ENCODE measurements around the gene DDX5.
"Not testable (repeated sequence)": the region's sequence is repeated elsewhere in the genome, so short reads cannot be mapped to it uniquely, and the experiment has no call there.

The DDX5 gene

GRCh38 chr17:64492481-64493109 lies 13.5 kb downstream of the DDX5 start:
- DNase-seq (ENCODE audit: low read depth) = no peak

DNA sequence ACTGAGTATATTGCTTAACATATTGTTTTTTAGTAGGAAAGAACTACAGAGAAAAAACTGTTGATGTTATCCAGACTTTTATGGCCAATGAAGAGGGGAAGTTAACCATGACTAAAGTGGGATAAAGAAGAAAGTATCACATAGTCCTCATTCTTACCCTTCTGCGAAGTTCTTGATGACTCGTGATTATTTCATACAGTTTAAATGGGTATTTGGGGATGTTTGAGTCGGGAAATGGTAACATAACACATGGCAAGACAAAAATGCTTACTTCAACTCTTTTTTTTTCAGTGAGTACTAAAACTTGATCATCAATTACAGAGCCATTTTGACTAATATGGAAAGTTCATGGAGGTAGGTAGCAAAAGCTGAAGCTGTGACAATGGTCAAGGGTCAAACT lies 14.1 kb downstream of the DDX5 start:
- no peak for DNase-seq (ENCODE audit: low read depth)

GRCh38 chr17:64491034-64491860 lies 14.8 kb downstream of the DDX5 start:
- no peak for DNase-seq (ENCODE audit: low read depth)

DNA sequence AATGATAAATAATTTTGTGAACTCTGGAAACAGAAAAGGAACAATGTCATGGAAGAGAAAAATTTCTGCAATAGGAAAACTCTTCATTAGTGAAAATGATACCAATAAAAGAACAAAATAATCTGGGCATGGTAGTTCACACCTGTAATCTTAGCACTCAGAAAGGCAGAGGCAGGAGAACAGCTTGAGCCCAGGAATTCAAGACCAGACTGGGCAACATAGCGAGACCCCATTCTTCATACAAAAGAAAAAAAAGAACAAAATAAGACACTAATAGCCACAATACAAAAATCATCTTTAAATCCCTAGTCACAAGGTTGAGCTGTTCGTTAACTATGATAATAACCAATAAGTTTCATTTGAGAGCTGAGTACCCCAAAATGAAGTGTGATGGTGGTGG lies 17.8 kb downstream of the DDX5 start:
- DNase-seq (ENCODE audit: low read depth) = no peak

- DNase-seq (ENCODE audit: low read depth) = no peak
Observed at GRCh38 chr17:64484380-64484779, 21.7 kb downstream of the DDX5 start.

DNA sequence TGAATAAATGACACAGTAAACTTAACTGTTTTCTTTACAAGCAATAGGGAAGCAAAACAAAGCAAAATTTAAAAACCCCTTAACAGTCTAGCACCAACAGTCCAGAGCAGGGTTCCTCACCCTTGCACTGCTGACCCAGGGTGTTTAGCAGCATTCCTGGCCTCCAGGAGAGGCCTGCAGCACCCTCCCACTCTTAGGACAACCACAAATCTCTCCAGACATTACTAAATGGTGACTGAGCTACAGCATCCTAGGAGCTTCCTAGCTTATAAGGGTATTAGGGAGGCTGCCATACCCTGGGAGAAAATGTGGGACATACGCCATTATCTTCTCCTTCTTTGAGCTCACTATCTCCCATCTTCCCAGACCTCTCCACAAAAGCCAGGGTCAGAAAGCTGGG lies 25.1 kb downstream of the DDX5 start:
- no peak for DNase-seq (ENCODE audit: low read depth)

GRCh38 chr17:64477849-64478248 lies 28.2 kb downstream of the DDX5 start:
- DNase-seq (ENCODE audit: low read depth) = no peak

- DNase-seq (ENCODE audit: low read depth) = no peak
Observed at GRCh38 chr17:64472564-64472963, 33.5 kb downstream of the DDX5 start.

- DNase-seq (ENCODE audit: low read depth) = no peak
Observed at GRCh38 chr17:64471440-64471839, 34.6 kb downstream of the DDX5 start.

- no peak for DNase-seq (ENCODE audit: low read depth)
Observed at GRCh38 chr17:64470625-64471024, 35.5 kb downstream of the DDX5 start.

DNA sequence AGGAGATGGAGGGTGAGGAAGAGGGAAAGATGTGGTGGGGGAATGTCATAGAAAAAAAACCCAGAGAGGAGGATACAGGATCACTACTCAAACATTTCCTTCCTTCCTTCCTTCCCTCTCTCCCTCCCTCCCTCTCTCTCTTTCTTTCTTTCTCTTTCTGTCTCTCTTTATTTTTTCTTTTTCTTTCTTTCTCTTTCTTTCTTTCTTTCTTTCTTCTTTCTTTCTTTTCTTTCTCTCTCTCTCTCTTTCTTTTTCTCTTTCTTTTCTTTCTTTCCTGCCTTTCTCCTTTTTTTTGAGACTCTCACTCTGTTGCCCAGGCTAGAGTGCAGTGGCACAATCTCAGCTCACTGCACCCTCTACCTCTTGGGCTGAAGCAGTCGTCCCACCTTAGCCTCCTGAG lies 39.3 kb downstream of the DDX5 start:
- DNase-seq (ENCODE audit: low read depth) = not testable (repeated sequence)

DNA sequence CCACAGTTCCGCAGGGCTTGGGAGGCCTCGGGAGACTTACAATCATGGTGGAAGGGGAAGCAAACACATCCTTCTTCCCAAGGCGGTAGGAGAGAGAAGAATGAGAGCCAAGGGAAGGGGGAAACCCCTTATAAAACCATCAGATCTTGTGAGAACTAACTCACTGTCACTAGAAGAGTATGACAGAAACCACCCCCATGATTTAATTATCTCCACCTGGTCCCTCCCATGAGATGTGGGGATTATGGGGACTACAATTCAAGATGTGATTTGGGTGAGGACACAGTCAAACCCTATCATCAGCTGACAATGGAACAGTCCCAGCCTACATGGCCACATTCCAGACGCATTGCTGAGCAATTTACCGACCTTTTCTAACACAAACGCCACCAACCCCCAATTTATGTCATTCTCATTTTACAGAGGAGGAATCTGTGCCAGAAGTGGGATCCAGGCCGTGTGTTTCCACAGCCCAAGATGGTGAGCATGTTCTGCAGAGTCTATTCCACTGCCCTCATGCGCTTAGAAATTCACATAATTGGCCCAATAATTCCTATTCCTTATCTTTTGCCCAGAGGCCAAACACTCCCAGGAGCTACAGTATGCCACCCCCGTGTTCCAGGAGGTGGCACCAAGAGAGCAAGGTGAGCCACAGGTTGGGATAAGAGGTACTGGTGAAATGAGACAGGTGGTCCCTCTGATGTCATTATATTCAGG lies 39.9 kb downstream of the DDX5 start:
- no peak for DNase-seq (ENCODE audit: low read depth)

- DNase-seq (ENCODE audit: low read depth) = no peak
Observed at GRCh38 chr17:64461788-64462187, 44.3 kb downstream of the DDX5 start.

DNA sequence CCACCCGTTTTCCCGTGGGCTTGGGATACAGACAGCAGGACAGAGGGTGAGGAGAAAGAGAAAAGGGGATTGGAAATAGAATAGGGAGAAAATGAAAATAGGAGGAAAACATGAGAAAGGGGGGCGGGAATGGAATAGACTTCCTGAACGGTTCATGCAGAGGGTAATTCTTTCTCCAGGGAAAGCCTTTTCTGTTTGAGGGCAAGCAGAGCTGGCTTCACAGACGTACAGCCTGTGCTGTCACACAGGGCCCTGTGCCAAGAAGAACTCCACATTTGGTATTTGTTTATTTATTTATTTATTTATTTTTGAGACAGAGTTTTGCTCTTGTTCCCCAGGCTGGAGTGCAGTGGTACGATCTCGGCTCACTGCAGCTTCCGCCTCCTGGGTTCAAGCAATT lies 45.1 kb downstream of the DDX5 start:
- DNase-seq (ENCODE audit: low read depth) = no peak

GRCh38 chr17:64459818-64460217 lies 46.3 kb downstream of the DDX5 start:
- not testable (repeated sequence) for DNase-seq (ENCODE audit: low read depth)

- no peak for DNase-seq (ENCODE audit: low read depth)
Observed at GRCh38 chr17:64459284-64459747, 46.8 kb downstream of the DDX5 start.

DNA sequence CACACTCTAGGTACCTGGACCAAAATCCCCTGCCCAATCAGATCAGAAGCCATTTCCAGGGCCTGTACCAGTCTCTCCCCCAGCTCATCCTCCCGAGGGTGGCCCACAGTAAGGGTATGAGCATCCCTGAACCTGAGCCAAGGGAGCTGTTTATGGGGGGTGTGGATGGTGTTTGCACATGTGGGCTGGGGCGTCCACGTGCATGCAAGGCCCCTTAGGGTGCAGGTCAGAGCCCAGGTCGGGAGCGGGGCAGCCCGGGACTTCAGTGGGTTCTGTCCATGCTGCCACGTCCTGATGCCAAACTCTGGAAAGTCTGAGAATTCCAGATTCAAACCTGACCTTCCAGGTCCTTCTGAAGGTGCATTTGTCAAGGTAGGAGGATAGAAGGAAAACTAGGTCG lies 47.3 kb downstream of the DDX5 start:
- DNase-seq (ENCODE audit: low read depth) = no peak

GRCh38 chr17:64457156-64457555 lies 48.9 kb downstream of the DDX5 start:
- no peak for DNase-seq (ENCODE audit: low read depth)

DNA sequence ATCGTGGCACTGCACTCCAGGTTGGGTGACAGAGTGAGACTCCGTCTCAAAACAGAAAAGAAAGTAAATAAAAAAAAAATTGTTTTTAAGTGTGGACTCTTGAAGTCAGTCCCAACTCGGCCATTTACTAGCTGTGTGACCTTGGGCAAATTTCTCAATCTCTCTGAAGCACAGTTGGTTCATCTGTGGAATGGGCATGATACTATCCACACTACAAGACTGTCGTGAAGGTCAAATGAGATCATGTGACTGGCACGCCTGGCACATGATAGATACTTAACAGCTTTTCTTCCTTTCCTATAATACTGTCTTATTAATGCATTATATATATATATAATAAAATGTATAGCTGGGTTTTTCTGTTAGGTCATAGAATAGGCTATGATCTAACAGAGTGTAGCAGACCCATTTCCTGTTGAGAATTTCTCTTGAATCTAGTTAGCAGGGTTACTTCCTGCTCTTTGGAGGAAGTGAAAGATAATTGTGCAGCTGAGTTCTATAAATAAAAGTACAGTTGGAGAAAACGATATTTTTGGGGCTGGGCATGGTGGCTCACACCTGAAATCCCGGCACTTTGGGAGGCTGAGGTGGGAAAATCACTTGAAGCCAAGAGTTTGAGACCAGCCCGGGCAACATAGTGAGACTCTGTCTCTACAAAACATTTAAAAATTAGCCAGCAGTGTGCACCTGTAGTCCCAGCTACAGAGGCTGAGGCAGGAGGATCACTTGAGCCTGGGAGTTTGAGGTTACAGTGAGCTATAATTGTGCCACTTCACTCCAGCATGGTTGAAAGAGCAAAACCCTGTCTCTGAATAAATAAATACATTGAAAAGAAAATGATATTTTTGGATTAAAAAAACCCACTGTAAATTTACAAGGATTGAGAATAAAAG lies 49.9 kb downstream of the DDX5 start:
- DNase-seq (ENCODE audit: low read depth) = no peak

DNA sequence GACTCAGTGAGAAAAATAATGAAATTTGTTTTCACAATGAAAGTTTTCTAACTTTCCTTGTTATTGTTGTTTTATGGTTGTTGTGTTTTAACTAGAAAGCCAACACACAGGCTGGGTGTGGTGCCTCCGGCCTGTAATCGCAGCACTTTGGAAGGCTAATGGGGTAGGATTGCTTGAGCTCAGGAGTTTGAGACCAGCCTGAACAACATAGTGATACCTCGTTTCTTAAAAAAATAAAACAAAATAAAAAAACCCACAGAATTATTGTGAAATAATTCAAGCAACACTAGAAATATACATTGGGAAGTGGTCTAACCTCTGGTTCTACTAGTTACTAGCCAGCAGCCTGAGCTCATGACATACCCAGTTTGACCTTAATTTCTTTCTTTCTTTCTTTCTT lies 56.5 kb downstream of the DDX5 start:
- DNase-seq (ENCODE audit: low read depth) = no peak

DNA sequence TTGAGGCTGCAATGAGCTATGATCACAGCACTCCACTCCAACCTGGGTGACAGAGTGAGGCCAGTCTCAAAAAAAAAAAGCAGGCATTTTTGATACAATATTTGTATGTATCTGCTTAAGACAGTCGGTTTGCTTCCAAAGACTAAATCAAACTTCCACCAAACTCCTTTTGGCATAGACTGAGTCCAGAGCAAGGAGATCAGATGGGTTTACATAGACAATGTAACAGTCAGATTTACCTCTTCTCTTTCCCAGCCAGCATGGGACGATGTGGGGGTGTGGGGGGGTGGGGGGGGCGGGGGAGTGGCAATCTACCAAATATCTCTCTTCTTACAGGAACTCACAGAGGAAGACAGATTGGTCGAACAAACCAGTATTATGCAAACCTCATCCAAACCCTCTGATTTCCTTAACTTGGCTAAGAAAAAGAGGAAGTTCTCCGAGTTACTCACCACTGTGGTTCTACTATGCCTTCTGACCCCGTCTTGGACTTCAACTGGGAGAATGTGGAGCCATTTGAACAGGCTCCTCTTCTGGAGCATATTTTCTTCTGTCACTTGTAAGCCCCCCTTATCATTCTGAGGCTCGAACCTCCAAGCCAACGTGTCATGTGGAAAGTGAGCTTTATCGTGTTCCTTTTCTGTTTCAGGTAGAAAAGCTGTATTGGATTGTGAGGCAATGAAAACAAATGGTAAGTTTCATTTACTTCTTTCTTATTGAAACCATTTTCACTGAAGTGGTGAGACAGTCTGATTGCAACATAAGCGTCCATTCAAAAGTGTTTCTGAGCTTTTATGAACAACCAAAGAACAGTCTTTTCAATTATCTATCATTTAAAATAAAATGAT lies 57.2 kb downstream of the DDX5 start, which contains the start of gene MILR1:
MILR1 (plus strand) TSS at position 451 of the 848 bp plus-strand sequence; CDS start at position 505, 54 bp downstream.
- no peak for DNase-seq (ENCODE audit: low read depth)

All from stimulated activated CD8-positive, alpha-beta memory T cell treated with anti-CD3 and anti-CD28 coated beads, Interleukin-15, amount 100 ng/mL, for 24 hours (primary cell).